Medulla oblongata (tissue), 1 donor: ENCODE measurements around the gene SKIC2.

ENCODE experiments used
- DNase-seq: peaks from one replicate; pipeline ENCODE4 v3.0.0-alpha.2; 2015; ENCODE audit errors: extremely low spot score

The SKIC2 gene

DNA sequence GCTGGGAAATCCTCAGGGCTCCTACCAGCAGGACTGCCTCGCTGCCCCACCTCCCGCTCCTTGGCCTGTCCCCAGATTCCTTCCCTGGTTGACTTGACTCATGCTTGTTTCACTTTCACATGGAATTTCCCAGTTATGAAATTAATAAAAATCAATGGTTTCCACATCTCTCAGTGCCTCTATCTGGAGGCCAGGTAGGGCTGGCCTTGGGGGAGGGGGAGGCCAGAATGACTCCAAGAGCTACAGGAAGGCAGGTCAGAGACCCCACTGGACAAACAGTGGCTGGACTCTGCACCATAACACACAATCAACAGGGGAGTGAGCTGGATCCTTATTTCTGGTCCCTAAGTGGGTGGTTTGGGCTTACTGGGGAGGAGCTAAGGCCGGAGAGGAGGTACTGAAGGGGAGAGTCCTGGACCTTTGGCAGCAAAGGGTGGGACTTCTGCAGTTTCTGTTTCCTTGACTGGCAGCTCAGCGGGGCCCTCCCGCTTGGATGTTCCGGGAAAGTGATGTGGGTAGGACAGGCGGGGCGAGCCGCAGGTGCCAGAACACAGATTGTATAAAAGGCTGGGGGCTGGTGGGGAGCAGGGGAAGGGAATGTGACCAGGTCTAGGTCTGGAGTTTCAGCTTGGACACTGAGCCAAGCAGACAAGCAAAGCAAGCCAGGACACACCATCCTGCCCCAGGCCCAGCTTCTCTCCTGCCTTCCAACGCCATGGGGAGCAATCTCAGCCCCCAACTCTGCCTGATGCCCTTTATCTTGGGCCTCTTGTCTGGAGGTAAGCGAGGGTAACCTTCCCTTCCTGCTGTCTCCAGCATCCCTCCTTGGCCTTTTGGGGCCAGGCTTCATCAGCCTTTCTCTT lies 13.2 kb upstream of the SKIC2 start, which contains the start of gene CFB:
Gene CFB (plus strand): TSS at position 589 of the 863 bp plus-strand sequence. CDS start 127 bp downstream, at position 716.
- peak; percentile 23 for DNase-seq

DNA sequence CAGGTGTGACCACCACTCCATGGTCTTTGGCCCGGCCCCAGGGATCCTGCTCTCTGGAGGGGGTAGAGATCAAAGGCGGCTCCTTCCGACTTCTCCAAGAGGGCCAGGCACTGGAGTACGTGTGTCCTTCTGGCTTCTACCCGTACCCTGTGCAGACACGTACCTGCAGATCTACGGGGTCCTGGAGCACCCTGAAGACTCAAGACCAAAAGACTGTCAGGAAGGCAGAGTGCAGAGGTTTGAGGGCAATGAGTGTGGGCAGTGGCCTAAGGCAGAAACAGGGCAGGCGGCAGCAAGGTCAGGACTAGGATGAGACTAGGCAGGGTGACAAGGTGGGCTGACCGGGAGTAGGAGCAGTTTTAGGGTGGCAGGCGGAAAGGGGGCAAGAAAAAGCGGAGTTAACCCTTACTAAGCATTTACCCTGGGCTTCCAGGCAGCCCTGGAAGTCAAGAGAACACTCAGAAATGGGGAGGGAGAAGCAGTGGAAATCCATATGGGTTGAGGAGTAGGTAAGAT lies 12.5 kb upstream of the SKIC2 start:
- DNase-seq, result no peak

DNA sequence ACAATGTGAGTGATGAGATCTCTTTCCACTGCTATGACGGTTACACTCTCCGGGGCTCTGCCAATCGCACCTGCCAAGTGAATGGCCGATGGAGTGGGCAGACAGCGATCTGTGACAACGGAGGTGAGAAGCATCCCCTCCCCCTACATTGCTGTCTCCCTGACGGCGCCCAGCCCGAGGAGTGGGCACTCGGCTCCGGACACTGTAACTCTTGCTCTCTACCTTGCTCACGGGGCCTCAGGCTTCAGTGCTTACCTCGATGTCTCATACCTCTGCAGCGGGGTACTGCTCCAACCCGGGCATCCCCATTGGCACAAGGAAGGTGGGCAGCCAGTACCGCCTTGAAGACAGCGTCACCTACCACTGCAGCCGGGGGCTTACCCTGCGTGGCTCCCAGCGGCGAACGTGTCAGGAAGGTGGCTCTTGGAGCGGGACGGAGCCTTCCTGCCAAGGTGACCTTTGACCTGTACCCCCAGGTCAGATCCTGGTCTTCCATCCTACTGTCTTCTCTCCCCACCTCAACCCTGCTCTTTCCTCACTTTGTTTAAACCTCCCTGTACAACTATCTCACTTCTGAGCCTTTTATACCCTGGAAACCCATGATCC lies 11.8 kb upstream of the SKIC2 start:
- no peak for DNase-seq

DNA sequence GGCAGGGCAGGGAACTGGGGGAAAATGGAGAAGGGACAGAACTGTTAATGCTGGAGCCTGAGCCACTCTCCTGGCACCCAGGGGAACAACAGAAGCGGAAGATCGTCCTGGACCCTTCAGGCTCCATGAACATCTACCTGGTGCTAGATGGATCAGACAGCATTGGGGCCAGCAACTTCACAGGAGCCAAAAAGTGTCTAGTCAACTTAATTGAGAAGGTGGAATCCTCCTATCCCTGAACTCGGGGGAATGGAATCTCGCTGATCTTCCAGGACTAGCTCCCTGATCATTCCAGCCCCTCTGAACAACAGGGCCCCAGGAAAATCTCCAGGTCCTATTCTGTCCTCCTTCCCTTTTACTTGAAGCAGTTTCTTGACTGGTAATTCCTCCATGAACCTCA lies 11.1 kb upstream of the SKIC2 start:
- no peak for DNase-seq

DNA sequence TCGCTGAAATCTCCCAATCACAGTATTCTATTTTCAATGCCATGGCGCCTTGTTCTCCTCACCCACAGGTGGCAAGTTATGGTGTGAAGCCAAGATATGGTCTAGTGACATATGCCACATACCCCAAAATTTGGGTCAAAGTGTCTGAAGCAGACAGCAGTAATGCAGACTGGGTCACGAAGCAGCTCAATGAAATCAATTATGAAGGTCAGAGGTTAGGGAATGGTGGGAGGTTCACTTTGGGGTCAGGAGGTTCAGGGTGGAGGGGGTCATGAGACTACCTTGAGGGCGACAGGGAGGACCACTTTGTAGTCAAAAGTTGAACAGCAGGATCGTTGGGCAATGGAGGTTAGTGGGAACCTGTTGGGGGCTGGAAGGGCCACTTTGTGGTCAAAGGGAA lies 10.7 kb upstream of the SKIC2 start:
- no peak for DNase-seq

DNA sequence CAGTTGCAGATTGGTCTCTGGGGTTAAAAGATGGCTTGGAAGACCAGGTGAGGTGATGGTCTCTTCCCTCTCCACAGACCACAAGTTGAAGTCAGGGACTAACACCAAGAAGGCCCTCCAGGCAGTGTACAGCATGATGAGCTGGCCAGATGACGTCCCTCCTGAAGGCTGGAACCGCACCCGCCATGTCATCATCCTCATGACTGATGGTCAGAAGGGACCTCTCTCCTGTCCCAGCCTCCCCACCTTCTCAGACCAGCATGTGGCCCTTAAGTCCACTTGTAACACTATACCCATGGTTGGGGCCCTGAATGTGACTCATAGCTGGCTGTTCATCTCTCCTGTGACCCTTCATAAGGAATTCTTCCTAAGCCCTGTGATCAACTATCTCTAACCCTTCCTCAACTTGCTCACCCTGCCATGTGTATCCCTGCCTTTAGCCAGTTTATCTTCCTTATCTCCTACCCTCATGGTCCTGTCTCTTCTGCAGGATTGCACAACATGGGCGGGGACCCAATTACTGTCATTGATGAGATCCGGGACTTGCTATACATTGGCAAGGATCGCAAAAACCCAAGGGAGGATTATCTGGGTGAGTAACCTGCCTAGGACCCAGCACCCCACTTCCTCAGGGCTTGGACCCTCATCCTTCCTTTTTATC lies 10.1 kb upstream of the SKIC2 start:
- DNase-seq, result no peak

DNA sequence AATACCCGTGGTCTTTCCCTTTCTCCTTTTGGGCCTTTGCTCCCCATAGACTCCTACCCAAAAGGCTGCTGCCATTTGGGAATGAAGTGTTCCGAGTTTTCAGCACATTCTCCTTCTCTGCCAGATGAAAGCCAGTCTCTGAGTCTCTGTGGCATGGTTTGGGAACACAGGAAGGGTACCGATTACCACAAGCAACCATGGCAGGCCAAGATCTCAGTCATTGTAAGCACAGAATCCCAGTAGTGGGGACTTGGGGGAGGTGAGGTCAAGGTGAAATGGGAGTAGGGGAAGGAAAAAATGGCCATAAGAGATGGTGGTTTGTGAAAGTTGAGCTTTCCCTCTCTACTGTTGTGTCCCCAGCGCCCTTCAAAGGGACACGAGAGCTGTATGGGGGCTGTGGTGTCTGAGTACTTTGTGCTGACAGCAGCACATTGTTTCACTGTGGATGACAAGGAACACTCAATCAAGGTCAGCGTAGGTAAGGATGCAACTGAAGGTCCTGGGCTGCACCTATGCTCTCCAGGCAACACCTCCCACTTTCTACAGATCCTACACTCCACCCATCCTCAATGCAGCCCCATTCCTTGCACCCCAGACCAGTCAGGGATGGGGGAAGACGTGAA lies 8.9 kb upstream of the SKIC2 start:
- DNase-seq, result no peak

DNA sequence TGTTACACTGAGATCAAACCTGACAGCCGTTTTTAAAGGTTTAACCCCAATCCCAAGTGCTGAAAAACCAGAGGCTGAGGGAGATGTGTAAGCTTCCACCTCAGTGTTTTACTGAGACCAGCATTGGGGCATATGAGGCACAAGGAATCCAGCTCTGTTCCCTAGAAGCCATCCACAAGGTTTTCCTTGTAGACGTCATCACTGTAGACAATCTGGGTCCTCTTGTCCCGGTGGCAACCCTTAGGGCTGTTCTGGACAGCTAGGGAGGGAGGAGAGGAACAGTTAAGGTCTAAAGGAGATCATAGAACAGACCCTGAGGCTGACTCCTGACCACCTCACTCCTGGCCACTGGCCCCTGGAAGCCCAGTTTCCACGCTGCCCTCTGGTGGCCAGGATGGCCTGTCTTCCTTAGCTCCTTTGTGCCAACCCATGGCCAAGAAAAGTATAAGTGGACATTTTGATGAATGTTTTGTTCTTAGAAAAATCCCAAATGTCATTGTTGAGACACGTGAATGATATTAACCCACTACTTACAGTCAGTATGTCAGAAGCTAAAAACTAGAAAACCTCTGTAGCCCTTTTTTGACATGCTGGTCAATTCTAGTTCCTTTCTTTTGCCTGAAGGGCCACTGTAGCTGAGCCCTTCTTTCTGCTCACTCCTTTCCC lies 6.7 kb upstream of the SKIC2 start:
- DNase-seq, result peak; percentile 60

DNA sequence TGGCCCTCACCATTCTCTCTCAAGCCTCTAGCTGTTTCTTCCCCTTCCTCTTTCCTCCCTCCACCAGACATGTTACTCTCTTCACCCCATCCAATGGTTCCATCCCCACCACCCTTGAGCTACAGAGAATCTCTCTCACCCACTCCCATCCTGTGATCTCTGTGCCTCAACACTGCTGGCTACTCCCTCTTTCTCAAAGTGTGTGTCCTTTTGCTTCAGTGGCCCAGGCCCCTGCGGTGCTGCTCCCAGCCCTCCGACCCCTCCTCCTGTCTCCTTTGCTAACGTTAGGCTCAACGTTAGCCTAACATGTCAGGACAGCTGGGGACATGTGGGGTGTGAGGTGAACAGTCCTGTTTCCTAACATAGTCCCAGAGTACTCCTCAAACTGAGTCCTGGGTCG lies 6.1 kb upstream of the SKIC2 start:
- DNase-seq, result no peak

DNA sequence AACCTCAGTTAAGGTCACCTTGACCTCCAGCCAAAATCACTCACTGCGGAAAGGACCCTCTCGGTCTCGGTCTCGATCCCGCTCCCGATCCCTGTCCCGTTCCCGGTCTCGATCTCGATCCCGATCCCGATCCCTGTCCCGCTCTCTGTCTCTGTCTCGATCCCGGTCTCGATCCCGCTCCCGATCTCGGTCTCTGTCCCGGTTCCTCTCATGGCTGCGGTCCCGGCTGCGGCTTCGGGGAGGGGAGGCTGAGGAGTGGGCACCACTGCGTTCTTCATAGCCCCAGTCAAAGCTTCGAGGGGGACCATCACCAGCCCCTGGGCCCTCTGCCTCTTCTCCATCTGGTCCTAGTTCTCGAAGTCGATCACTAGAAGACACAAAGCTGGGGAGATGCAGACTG lies 4.5 kb upstream of the SKIC2 start:
- DNase-seq, result no peak

DNA sequence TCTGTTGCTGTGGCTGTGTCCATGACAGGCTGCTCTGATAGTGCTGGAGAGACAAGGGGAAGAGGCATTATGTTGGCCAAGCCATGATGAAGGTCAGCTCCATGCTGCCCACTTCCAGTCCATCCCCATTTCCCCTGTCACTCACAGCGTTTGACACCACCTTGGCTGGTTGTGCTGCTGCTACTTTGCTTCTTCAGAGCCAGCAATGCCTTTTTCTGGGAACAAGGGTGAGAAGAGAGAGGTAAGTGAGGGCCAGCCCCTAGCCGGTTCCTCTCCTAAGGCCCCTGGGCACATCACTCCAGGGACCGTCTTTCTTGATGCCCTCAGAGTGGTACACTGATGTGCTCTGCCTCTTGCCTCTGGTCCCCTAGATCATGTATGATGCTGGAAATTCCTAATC lies 2.2 kb upstream of the SKIC2 start:
- DNase-seq, result no peak

DNA sequence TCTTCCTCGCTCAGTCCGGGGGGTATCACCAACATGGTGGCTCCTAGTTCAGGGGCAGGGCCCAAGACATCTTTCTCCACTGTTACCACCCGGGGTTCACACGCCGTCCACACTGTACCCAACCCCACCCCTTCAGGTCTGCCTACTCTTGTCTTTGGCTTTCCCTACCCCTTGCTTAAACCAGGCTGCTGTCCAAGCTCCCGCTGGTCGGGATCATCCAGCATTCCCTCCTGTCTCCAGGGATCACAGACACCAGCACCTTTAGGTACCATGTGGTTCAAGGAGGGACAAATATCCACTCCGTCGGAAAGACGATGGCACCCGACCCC lies 599 bp upstream of the SKIC2 start:
- DNase-seq, result no peak

DNA sequence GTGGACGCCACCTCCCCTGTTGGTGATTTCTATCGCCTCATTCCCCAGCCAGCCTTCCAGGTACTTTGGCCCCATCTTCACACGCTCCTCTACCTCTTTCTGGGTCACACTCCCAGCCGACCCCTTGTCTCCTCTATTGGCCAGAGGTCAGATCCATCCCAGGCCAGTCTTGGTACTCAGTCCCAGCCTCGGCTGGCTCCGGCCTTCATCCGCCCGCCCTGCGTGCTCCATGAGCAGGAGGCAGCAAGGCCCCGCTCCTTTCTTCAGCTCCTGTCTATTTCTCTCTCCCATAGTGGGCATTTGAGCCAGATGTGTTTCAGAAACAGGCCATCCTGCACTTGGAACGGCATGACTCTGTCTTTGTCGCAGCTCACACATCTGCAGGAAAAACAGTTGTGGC lies 2.6 kb downstream of the SKIC2 start:
- DNase-seq, result no peak

DNA sequence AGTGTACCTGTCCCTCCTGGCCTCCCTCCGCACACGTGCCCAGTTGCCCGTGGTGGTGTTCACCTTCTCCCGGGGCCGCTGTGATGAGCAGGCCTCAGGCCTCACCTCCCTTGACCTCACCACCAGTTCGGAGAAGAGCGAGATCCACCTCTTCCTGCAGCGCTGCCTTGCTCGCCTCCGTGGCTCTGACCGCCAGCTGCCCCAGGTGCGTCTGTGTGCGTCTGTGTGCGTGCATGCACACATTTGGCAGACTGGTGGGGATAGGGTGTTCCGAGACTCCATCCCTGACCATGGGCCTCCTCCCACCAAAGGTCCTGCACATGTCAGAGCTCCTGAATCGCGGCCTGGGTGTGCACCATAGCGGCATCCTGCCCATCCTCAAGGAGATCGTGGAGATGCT lies 4.9 kb downstream of the SKIC2 start:
- DNase-seq, result no peak

DNA sequence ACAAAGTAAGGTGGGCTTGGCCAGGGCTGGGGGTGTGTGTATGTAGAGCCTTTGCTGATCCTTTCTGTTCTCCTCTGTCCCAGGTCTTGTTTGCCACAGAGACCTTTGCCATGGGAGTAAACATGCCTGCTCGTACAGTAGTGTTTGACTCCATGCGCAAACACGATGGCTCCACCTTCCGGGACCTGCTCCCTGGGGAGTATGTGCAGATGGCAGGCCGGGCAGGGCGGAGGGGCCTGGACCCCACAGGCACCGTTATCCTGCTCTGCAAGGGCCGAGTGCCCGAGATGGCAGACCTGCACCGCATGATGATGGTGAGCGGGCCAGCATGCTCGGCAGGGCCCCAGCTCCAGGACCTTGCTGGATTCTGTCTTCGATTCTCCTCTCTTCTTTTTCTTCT lies 6.7 kb downstream of the SKIC2 start:
- no peak for DNase-seq

DNA sequence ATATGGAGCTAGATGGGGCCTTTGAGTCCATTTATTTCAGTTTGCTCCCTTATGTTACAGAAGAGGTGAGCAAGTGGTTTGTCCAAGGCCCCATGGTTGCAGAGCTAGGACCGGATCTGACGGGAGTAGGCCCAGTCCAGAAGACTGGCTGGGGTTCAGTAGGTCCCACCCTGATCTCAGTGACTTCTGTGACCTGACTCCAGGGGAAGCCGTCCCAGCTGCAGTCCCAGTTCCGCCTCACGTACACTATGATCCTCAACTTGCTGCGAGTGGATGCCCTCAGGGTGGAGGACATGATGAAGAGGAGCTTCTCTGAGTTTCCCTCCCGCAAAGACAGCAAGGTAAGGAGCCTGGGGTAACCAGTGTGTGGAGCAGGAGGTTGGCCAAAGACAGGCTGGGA lies 7.5 kb downstream of the SKIC2 start:
- DNase-seq, result no peak

DNA sequence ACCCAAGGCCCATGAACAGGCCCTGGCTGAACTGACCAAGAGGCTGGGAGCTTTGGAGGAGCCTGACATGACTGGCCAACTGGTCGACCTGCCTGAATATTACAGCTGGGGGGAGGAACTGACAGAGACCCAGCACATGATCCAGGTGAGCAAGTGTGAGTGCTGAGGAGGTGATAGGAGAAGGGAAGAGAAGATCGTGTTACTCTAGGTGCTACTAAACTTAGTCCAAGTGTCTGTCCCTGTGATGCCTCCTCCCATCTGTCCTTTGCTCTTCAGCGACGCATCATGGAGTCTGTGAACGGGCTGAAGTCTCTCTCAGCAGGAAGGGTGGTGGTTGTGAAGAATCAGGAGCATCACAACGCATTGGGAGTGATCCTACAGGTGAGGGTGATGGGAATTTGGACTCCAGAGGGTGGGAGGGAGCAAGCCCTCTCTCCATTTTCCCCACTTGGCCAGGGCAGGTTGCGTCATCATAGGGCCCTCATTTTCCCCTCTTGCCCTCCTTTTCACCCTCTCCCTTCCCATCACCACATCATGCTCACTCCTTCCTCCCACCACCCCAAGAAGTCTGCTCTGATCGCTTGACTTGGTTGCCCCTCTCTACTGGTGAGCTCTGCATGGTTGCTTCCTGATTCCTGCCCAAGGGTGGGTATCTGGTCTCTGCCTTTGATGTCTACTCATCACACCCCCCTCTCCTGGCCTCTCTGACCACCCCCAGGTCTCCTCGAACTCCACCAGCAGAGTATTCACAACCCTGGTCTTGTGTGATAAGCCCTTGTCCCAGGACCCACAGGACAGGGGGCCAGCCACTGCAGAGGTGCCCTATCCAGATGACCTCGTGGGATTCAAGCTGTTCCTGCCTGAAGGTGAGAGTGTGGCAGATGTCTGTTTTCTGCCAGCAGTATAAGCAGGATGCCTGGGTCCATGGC lies 8.3 kb downstream of the SKIC2 start:
- no peak for DNase-seq

DNA sequence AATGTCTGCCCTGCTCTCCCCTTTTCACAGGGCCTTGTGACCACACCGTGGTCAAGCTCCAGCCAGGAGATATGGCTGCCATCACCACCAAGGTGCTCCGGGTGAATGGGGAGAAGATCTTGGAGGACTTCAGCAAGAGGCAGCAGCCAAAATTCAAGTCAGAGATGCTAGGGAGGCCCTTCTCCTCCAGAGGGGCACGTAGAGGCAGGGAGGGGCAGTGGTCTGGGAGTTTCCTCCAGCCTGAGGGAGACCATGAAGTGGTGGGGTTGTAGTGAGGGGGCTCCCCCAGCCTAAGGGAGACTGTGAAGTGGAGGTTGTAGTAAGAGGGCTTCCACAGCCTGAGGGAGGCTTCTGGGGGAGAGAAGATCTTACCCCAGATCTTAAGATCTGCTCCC lies 8.9 kb downstream of the SKIC2 start:
- no peak for DNase-seq

DNA sequence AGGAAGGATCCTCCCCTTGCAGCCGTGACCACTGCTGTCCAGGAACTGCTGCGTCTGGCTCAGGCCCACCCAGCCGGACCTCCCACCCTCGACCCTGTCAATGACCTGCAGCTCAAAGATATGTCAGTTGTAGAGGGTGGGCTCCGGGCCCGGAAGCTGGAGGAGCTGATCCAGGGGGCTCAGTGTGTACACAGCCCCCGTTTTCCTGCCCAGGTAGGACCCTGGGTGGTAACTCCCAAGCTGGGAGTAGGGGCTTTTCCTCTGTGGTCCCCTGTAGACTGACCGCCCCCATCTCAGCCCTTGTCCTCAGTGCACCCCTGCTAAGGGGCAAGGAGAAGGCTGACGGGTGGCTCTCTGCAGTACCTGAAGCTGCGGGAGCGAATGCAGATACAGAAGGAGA lies 9.4 kb downstream of the SKIC2 start:
- no peak for DNase-seq

DNA sequence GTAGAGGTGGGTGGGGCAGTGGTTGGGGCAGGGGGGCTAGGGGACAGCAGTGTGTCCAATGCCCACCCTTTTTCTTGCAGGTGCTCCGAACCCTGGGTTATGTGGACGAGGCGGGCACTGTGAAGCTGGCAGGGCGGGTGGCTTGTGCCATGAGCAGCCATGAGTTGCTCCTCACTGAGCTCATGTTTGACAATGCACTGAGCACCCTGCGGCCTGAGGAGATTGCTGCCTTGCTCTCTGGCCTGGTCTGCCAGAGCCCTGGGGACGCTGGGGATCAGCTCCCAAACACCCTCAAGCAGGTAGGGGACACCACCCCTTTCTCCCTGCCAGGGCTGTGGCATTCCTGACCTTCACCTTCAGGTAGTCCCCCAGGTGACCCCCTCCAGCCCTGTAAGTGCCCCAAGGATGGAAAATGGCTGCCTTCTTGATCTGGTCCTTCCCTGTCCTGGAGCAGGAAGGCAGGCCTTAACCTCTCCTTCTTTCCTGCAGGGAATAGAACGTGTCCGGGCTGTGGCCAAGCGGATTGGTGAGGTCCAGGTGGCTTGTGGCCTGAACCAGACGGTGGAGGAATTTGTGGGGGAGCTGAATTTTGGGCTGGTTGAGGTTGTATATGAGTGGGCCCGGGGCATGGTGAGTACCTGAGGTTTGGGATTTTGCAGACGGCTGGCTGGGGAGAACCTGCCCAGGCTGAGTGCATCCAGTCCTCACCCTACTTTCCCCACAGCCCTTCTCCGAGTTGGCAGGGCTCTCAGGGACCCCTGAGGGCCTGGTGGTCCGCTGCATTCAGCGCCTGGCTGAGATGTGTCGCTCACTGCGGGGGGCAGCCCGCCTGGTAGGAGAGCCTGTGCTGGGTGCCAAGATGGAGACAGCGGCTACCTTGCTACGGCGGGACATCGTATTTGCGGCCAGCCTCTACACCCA lies 10.1 kb downstream of the SKIC2 start:
- no peak for DNase-seq
